Measurements from ENCODE around the gene JOSD1.

GRCh38 chr22:38735465-38736256, 34.9 kb upstream of the JOSD1 start:
- no peak for TF ChIP-seq CTCF (conservative IDR thresholded peaks at IDR 0.05; ENCODE audit: low read depth, low read length)
- no peak for TF ChIP-seq POLR2A (IDR thresholded peaks at IDR 0.05; ENCODE audit: low read depth, low read length)
- no peak for TF ChIP-seq RFX5 (IDR thresholded peaks at IDR 0.05; ENCODE audit: low read depth, low read length)
- no peak for TF ChIP-seq CEBPB (IDR thresholded peaks at IDR 0.05; ENCODE audit: low read depth, low read length)
- TF ChIP-seq MXI1 (IDR thresholded peaks at IDR 0.05; ENCODE audit: borderline replicate concordance, low read depth, low read length), result no peak
- TF ChIP-seq BHLHE40 (IDR thresholded peaks at IDR 0.05; ENCODE audit: low read depth, low read length), result no peak
- no peak for TF ChIP-seq NFE2L2 (IDR thresholded peaks at IDR 0.05; ENCODE audit: low read depth, low read length)
- no peak for TF ChIP-seq MAZ (IDR thresholded peaks at IDR 0.05; ENCODE audit: borderline replicate concordance, low read depth, low read length)

Data from IMR-90 (cell line).